GM21717 (cell line): ENCODE results near the gene CEBPB.
"Not testable (repeated sequence)": the region's sequence is repeated elsewhere in the genome, so short reads cannot be mapped to it uniquely, and the experiment has no call there.

Source experiments
- ATAC-seq: cut with Tn5 transposase; IDR thresholded peaks from one replicate; pipeline ENCODE4 v1.9.1; 2021; ENCODE audit warnings: mild to moderate bottlenecking, moderate library complexity; ENCODE audit not compliant: unreplicated experiment

CEBPB gene

DNA sequence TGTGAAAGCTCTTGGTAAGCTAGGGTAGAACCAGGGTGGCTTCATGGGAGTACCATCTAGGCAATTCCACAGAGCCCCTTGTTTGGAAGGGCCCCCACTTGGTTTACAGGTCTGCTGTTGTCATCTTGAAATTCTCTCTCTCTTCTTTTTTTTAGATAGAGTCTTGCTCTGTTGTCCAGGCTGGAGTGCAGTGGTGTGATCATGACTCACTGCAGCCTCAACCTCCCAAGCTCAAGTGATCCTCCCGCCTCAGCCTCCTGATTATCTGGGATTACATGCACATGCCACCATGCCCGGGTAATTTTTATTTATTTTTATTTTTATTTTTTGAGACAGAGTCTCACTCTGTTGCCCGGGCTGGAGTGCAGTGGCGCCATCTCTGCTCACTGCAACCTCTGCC is 18.2 kb downstream of the CEBPB start:
- not testable (repeated sequence) for ATAC-seq

- ATAC-seq: no peak
Observed at GRCh38 chr20:50210066-50210619, 19.5 kb downstream of the CEBPB start.

GRCh38 chr20:50211091-50211490 is 20.5 kb downstream of the CEBPB start:
- ATAC-seq: no peak

GRCh38 chr20:50213531-50214106 is 23.0 kb downstream of the CEBPB start:
- ATAC-seq: no peak

DNA sequence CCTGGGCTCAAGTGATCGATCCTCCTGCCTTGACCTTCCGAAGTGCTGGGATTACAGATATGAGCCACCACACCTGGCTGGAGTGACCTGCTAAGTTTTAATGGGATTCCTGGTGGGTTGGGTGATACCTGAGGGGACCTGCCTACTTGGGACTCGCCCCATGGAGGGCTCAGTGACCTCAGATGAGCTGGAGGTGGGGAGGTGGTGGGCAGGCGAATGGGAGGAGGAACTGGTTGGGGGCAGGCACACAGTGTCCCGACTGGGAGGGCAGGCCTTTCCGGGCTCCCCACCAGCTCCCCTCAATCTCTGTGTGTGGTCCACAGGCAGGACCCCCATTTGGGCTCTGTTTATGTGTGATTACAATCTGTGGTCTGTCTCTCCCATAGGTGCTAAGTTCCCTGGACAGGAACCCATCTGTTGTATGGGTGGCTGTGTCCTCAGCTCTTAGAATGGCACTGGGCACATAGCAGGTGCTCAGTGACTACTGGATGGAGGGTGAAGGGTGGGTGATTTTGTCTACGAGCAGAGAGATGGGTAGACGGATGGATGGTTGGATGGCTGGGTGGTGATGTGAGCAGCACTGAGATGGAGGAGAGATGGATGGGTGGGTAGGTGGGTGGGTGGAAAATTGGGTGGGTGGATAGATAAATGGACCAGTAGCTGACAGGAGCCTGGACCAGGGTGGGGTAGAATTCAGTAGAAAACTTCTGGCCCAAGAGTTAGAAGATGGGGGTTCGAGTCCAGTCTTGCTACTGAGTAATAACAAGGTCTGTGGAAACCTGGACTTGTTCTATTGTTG is 23.8 kb downstream of the CEBPB start:
- no peak for ATAC-seq

DNA sequence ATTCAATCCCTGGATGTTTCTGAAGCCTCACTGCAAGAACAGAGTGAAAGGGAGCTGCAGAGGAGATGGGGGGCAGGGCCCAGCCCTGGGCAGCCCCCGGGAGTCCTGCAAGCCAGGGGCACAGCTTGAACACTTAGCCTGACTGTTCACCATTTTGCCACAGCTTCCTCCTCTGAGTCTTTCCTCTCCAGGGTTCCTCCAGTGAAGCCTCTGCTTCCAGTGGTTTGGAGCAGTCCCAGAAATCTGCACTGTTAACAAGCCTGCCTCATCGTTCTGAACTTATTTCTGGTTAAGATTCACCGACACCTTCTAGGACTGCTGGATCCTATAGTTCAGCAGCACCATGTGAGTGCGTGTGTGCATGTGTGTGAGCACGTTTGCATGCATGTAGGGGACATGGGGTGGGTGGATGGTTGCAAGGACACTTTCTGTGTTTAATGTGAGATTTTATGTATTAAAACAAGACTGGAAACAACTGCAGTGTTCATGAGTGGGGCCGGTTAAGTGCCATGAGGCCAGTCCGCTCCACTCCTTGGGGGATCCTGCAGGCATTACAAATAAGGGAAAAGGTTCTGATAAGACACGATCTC is 24.6 kb downstream of the CEBPB start:
- no peak for ATAC-seq

GRCh38 chr20:50215926-50216325 is 25.3 kb downstream of the CEBPB start:
- ATAC-seq: no peak

GRCh38 chr20:50216543-50217206 is 26.0 kb downstream of the CEBPB start:
- no peak for ATAC-seq

- ATAC-seq: no peak
Observed at GRCh38 chr20:50217207-50217949, 26.7 kb downstream of the CEBPB start.

GRCh38 chr20:50218987-50219435 is 28.4 kb downstream of the CEBPB start:
- ATAC-seq: no peak

DNA sequence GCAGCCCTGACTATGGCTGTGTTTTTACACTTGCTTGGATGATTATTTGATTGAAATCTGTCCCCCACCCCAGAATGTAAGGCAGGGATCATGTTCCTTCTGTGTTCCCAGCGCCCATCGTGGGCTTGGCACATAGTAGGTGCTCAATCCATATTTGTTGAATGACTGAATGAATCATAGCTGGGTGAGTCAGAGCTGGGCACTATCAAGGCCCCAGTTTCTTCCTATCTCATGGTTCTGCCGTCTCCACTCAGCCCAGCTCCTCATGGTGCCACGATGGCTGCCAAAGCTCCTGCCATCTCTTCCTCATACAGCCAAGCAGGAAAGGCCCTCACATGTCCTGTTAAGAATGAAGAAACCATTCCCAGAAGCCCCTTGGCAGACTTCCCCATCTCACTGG is 29.0 kb downstream of the CEBPB start:
- ATAC-seq: no peak

DNA sequence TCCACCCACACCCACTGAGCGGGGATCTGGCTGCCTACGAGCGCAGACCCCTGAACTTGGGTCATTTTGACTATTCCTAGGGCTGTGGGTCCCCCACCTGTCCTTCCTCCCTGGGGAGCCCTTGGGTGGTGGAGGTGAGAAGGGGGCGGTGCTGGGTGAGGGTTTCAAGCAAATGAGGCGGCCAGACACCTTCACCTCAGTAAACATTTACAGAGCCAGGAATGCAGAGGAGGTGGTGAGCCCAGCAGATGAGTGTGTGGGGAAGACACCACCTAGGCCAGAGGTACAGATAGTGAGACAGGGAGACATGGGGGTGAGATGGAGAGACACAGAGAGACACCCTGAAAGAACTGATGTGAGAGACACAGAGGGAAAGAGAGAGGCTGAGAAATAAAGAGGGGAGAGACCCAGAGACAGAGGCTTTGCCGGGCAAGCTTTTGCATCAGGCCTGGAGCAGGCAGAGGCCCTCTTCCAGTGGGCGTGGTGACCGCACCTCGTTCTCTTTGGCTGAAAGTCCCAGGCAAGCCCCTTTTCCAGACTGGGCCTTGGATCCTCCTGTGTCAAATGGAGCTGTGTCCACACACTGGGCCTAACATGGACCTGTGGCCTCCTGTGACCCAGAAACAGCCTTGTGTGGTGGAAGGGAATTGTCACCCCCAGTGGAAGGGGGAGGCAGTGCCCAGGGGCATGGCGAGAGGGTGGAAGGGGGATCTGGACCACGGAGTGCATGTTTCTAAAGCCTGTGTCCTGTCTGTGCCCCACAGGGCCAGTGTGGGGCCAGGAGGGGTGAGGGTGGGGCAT is 29.7 kb downstream of the CEBPB start:
- ATAC-seq: no peak

DNA sequence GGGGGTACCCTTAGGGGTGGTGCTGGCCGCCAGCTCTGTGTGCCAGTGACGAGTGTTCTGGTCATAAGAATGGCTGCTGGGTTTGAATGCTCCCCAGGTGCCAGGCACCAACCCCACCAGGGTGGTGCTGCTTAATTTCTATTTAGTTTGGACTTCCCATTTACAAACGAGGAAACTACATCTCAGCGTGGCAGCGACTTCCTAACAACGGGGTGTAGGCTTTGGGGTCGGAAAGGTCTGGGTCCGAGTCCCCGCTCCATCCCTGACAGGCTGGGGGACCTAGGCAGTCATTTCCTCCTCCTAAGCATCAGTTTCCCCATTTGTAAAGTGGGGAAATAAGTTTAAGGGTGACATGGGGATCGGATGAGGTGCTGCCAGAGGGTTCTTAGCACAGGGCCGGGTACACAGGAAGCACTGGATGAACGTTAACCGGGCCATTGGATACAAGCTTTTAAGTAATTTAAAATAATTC is 30.3 kb downstream of the CEBPB start:
- no peak for ATAC-seq

GRCh38 chr20:50221501-50222308 is 31.1 kb downstream of the CEBPB start:
- no peak for ATAC-seq

- no peak for ATAC-seq
Observed at GRCh38 chr20:50222309-50223038, 31.8 kb downstream of the CEBPB start.

DNA sequence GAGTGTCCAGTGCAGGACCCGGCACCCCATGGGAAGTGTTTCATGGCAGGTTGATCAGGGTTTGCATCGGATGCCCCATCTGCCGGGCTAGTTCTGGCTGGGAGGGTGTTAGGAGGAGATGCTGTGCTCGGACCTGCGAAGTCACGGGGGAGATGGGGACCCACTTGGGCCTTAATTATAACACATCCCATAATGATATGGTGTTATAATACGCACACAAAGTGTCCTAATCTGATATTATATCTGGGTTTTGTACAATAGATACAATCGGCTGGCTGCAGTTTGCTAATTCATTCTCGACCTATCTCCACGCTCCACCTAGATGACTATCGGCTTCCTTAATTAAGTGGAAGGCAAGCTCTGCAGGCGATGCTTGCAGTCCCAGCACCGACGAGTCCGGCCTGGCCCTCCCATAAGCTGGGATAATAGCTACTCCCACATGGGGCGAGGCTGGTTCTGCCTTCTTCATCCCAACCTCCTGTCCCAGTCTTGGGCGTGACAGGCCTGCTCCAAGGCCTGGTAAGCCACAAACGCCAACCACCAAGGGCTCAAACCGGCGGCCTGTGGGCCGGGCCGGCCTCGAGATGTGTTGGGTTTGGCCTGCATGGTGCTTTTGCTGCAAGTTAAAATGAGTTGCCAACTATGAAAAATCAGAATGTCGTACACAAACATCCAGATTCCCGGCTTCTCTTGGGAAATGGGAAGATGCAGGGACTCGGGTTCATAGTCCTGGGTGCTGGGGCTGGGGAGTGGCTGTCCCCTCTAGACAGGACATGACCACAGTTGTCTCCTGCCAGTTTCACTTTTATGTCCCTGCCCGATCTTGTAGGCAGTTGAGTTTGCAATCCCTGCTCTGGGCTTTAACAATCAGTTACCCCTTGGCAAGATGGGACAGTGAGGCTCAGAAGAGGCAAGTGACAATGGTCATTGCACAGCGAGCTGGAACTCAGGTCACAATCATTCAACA is 32.7 kb downstream of the CEBPB start:
- ATAC-seq: no peak

DNA sequence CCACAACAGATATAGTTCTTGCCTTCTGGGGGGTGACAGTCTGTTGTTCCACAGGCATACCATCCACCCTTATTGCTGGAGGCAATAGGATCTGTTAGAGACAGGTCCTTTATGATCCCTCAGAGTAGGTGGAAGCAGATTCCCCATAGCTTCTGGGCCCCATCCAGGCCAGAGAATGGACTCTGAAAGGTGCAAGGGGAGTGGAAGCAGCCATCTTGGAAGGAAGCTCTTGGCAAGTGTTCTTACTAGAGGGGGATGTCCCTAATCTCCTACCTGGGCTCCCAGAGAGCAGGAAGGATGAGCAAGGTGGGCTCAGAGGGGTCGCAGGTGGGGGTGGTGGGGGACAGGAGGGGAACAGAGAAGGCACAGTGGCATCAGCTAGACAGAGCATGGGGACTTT is 33.4 kb downstream of the CEBPB start:
- no peak for ATAC-seq
